ENCODE data around the gene CYP3A4. TPM values are rescaled to one million over a fixed set of nuclear protein-coding genes. Genes with fewer than 3 reads are reported as not detected.
A peak's percentile ranks its signal among the peaks of the same experiment; 100 is the strongest.

Gene CYP3A4
- total and polyA plus RNA-seq, 2 of the 13 experiments (the other 11 are each of a cell fraction or from before 2014, with no cell fraction given) = 0.11 to 0.24 TPM

GRCh38 chr7:99794585-99795502 lies 10.9 kb upstream of the CYP3A4 start (continued):
- TF ChIP-seq ARID3A (IDR thresholded peaks at IDR 0.05; ENCODE audit: low read depth, low read length) (peak; percentile 51; the same call in 1 of the 2 replicates), ZNF251 (CRISPR knock-in tag; IDR thresholded peaks at IDR 0.05) (no peak), REPIN1 (CRISPR knock-in tag; IDR thresholded peaks at IDR 0.05; ENCODE audit: borderline replicate concordance, low read depth) (peak; percentile 28; the same call in 1 of the 2 replicates), ZNF709 (CRISPR knock-in tag; IDR thresholded peaks at IDR 0.05) (peak; percentile 76; the same call in 1 of the 2 replicates), ARNTL (CRISPR knock-in tag; IDR thresholded peaks at IDR 0.05) (peak; percentile 83), FOXP1 (IDR thresholded peaks at IDR 0.05) (no peak), FOXP1 (CRISPR knock-in tag; IDR thresholded peaks at IDR 0.05) (peak; percentile 62), AGO1 (IDR thresholded peaks at IDR 0.05; ENCODE audit: low read depth, low read length, poor library complexity, severe bottlenecking) (no peak), TFDP1 (CRISPR knock-in tag; IDR thresholded peaks at IDR 0.05; ENCODE audit: borderline replicate concordance) (0 out of 2 replicates have a peak, but pooled peaks have one; percentile 34), IKZF5 (CRISPR knock-in tag; IDR thresholded peaks at IDR 0.05) (peak; percentile 23), ZNF891 (CRISPR knock-in tag; IDR thresholded peaks at IDR 0.05) (no peak), NR2F1 (CRISPR knock-in tag; IDR thresholded peaks at IDR 0.05) (peak in 1 of 2 experiments; percentile 31; a peak in 1 of 4 replicates), ZNF574 (CRISPR knock-in tag; IDR thresholded peaks at IDR 0.05) (0 out of 2 replicates have a peak, but pooled peaks have one; percentile 33), ZNF234 (CRISPR knock-in tag; conservative IDR thresholded peaks at IDR 0.05) (no peak), ZNF510 (CRISPR knock-in tag; IDR thresholded peaks at IDR 0.05; ENCODE audit: low read depth) (no peak), ZBTB43 (CRISPR knock-in tag; conservative IDR thresholded peaks at IDR 0.05) (no peak), ZNF800 (CRISPR knock-in tag; IDR thresholded peaks at IDR 0.05) (no peak), ZNF230 (CRISPR knock-in tag; IDR thresholded peaks at IDR 0.05) (no peak)

Data from HepG2 (cell line).